ENCODE data around the gene MEX3D. TPM values are rescaled to one million over a fixed set of nuclear protein-coding genes. Genes with fewer than 3 reads are reported as not detected.

MEX3D gene
- polyA plus RNA-seq, 1 donor (not counting 4 experiments of a cell fraction or from before 2014, with no cell fraction given): 3.9 TPM

DNA sequence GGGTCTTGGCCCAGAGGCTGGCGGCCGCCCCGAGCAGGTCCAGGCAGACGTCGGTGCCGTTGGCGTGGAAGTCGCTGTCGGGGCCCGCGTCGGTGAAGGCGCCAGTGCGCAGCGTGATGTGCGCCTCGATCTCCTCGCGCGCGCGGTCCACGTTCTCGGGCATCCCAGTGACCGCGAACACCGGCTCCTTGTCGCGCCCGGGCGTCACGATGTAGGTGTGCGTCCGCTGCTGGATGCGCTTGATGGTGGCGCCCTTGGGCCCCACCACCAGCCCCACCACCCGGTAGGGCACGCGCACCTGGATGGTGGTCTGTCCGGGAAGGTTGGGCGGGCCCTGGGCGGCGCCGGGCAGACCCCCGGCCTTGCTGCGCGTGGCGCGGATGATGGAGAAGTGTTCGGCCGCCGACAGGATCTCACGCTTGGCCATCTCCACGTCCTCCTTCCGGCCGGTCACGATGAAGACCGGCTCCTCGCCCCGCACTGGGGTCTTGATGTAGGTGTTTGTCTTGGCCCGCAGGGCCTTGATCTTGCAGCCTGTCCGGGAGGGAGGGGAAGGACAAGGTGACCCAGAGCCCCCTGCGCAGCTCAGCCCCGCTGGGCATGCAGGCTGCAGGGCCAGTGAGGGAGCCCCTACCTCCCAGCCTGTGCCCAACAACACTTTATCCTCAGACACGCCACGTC, 11.6 kb downstream of the MEX3D start:
- H4K20me1 ChIP-seq (ENCODE audit: control insufficient read depth, extremely low read depth, insufficient read depth, low read length): no peaks in the 10 kb centered on the region
- H3K36me3 ChIP-seq (ENCODE audit: control insufficient read depth in 2 of 2, extremely low read depth in 1 of 2, insufficient read depth in 2 of 2, low read length in 2 of 2): peaks cover 0 to 6% of the 10 kb centered on the region in 2 experiments
- H3K9ac ChIP-seq (ENCODE audit: control insufficient read depth, extremely low read depth, insufficient read depth, low read length): no peak overlapping the region
- dilution Hi-C loops (cut with MboI; ENCODE audit: extremely low pct_ligation_motif_present, low sequenced_read_pairs): no loop called here
- no peaks in the 10 kb centered on the region for H3K9me1 ChIP-seq (ENCODE audit: control insufficient read depth, extremely low read depth, insufficient read depth, low read length)
- no peak overlapping the region for H3K4me3 ChIP-seq (ENCODE audit: control insufficient read depth in 2 of 3, extremely low read depth in 1 of 3, insufficient read depth in 2 of 3, low read depth in 1 of 3, low read length in 3 of 3)
- H3K9me3 ChIP-seq (ENCODE audit: control insufficient read depth, low read depth, low read length): no peaks in the 10 kb centered on the region
- H3K79me2 ChIP-seq (ENCODE audit: control insufficient read depth, insufficient read depth, low read length): peaks cover 11% of the 10 kb centered on the region
- H3K4me2 ChIP-seq (ENCODE audit: control insufficient read depth, extremely low read depth, insufficient read depth, low read depth, low read length): no peak overlapping the region
- FAIRE-seq: no peak
- no peaks in the 10 kb centered on the region for H3K4me1 ChIP-seq (ENCODE audit: control insufficient read depth, extremely low read depth, insufficient read depth, low read length)
- no peak overlapping the region for H3K27ac ChIP-seq (ENCODE audit: control insufficient read depth, insufficient read depth, low read length)
- no peak for DNase-seq (ENCODE audit: low read depth, low spot score)
- TF ChIP-seq, protein P1, sequence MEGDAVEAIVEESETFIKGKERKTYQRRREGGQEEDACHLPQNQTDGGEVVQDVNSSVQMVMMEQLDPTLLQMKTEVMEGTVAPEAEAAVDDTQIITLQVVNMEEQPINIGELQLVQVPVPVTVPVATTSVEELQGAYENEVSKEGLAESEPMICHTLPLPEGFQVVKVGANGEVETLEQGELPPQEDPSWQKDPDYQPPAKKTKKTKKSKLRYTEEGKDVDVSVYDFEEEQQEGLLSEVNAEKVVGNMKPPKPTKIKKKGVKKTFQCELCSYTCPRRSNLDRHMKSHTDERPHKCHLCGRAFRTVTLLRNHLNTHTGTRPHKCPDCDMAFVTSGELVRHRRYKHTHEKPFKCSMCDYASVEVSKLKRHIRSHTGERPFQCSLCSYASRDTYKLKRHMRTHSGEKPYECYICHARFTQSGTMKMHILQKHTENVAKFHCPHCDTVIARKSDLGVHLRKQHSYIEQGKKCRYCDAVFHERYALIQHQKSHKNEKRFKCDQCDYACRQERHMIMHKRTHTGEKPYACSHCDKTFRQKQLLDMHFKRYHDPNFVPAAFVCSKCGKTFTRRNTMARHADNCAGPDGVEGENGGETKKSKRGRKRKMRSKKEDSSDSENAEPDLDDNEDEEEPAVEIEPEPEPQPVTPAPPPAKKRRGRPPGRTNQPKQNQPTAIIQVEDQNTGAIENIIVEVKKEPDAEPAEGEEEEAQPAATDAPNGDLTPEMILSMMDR (optimal IDR thresholded peaks at IDR 0.05 in 1 of 3, IDR thresholded peaks at IDR 0.05 in 1 of 3, conservative IDR thresholded peaks at IDR 0.05 in 1 of 3; ENCODE audit: extremely low read depth in 1 of 3, insufficient read depth in 2 of 3, low read length in 3 of 3): no peak
- no peak for TF ChIP-seq EZH2 (IDR thresholded peaks at IDR 0.05; ENCODE audit: low read length)
- H2AFZ ChIP-seq (ENCODE audit: control insufficient read depth, low read length): no peak overlapping the region
- no peaks in the 10 kb centered on the region for H3K27me3 ChIP-seq (ENCODE audit: control insufficient read depth, extremely low read depth, insufficient read depth, low read length)

DNA sequence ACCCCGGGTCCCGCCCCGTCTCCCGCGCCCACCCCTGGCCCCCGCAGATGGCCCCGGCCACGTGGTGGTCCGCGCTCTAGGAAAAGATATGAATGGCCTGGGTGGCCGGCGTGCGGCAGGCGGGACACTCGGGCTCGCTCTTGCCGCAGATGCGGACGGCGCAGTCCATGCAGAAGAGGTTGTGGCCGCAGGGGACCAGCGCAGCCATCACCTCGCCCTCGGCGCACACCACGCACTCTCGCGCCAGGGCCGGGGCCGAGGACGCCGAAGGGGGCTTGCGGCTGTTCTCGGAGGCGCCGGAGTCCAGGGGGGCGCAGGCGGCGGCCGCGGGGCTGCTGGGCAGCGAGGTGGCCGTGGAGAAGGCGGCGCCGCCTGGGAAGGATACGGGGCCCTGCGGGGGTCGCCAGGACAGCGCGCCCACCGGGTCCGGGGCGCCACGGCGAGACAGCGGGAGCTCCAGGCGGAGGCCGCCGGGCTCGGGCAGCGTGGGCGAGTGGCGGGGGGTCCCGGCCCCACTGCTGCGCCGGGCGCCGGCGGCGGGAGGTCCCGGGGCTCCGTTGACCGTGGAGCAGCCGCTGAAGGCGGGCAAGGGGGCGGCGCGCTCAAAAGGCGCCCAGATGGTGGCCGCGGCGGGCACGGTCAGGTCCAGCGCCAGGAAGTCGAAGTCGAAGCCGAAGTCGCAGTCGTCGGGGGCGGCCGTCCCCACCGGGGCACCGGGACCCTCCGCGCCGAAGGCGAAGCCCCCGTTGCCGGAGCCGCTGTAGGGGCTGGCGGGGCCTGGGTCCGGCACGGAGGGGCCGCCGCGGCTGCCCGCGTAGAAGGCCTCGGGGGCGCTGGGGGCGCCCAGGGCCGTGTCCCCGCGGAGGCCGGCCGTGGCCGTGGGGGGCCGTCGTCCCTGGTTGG, 12.4 kb downstream of the MEX3D start:
- no peak for FAIRE-seq
- TF ChIP-seq EZH2 (IDR thresholded peaks at IDR 0.05; ENCODE audit: low read length): no peak
- TF ChIP-seq, protein P1 (optimal IDR thresholded peaks at IDR 0.05 in 1 of 3, IDR thresholded peaks at IDR 0.05 in 1 of 3, conservative IDR thresholded peaks at IDR 0.05 in 1 of 3; ENCODE audit: extremely low read depth in 1 of 3, insufficient read depth in 2 of 3, low read length in 3 of 3): no peak

More for the DNA sequence above, 12.4 kb downstream of the MEX3D start:
- H3K4me1 ChIP-seq (ENCODE audit: control insufficient read depth, extremely low read depth, insufficient read depth, low read length): no peaks in the 10 kb centered on the region
- peaks cover 7% of the 10 kb centered on the region for H3K79me2 ChIP-seq (ENCODE audit: control insufficient read depth, insufficient read depth, low read length)
- H3K27me3 ChIP-seq (ENCODE audit: control insufficient read depth, extremely low read depth, insufficient read depth, low read length): no peaks in the 10 kb centered on the region
- no peaks in the 10 kb centered on the region for H3K9me1 ChIP-seq (ENCODE audit: control insufficient read depth, extremely low read depth, insufficient read depth, low read length)
- H3K36me3 ChIP-seq (ENCODE audit: control insufficient read depth in 2 of 2, extremely low read depth in 1 of 2, insufficient read depth in 2 of 2, low read length in 2 of 2): peaks cover 0 to 4% of the 10 kb centered on the region in 2 experiments
- no peak overlapping the region for H3K4me3 ChIP-seq (ENCODE audit: control insufficient read depth in 2 of 3, extremely low read depth in 1 of 3, insufficient read depth in 2 of 3, low read depth in 1 of 3, low read length in 3 of 3)
- H2AFZ ChIP-seq (ENCODE audit: control insufficient read depth, low read length): no peak overlapping the region
- no peaks in the 10 kb centered on the region for H4K20me1 ChIP-seq (ENCODE audit: control insufficient read depth, extremely low read depth, insufficient read depth, low read length)
- DNase-seq (ENCODE audit: low read depth, low spot score): no peak
- no peak overlapping the region for H3K9ac ChIP-seq (ENCODE audit: control insufficient read depth, extremely low read depth, insufficient read depth, low read length)
- H3K4me2 ChIP-seq (ENCODE audit: control insufficient read depth, extremely low read depth, insufficient read depth, low read depth, low read length): no peak overlapping the region
- no peak overlapping the region for H3K27ac ChIP-seq (ENCODE audit: control insufficient read depth, insufficient read depth, low read length)
- no peaks in the 10 kb centered on the region for H3K9me3 ChIP-seq (ENCODE audit: control insufficient read depth, low read depth, low read length)
- dilution Hi-C loops (cut with MboI; ENCODE audit: extremely low pct_ligation_motif_present, low sequenced_read_pairs): no loop called here

Measured in keratinocyte (primary cell).